Mononuclear cell (primary cell): ENCODE results near the gene ZBTB7A. TPM values are rescaled to one million over a fixed set of nuclear protein-coding genes. Genes with fewer than 3 reads are reported as not detected.
"Not testable (repeated sequence)": the region's sequence is repeated elsewhere in the genome, so short reads cannot be mapped to it uniquely, and the experiment has no call there.

Source experiments
- H3K27me3 ChIP-seq: 2 replicates; pipeline ENCODE4 v1.6.0; 2011; ENCODE audit warnings: low read length, control low read depth; ENCODE audit not compliant: insufficient read depth
- H3K4me1 ChIP-seq: 2 replicates; pipeline ENCODE4 v1.5.1; 2011; ENCODE audit warnings: mild to moderate bottlenecking, low read length, control low read depth; ENCODE audit not compliant: insufficient read depth
- H3K4me3 ChIP-seq: 2 replicates; pipeline ENCODE4 v1.5.1; 2011; ENCODE audit warnings: mild to moderate bottlenecking, low read length, moderate library complexity
- H3K9me3 ChIP-seq: 2 replicates; pipeline ENCODE4 v1.5.1; 2011; ENCODE audit warnings: low read depth, mild to moderate bottlenecking, control low read depth, low read length
- total RNA-seq: library from RNA; depleted of rRNA; stranded (reverse); fragments of >200 nt; gene quantifications from one replicate; pipeline ENCODE4 v1.2.3, GENCODE V29; 2012

Gene ZBTB7A
- total RNA-seq, 1 donor = 91.1 TPM

GRCh38 chr19:4013886-4014540, 52.7 kb downstream of the ZBTB7A start:
- Histone ChIP-seq H3K27me3 (no peaks in the 10 kb centered on the region), H3K9me3 (no peaks in the 10 kb centered on the region), H3K4me1 (peaks cover 29% of the 10 kb centered on the region), H3K4me3 (no peak overlapping the region)

- Histone ChIP-seq H3K9me3 (no peaks in the 10 kb centered on the region), H3K4me1 (peaks cover 38% of the 10 kb centered on the region), H3K4me3 (no peak overlapping the region), H3K27me3 (no peaks in the 10 kb centered on the region)
Observed at GRCh38 chr19:4012975-4013634, 53.6 kb downstream of the ZBTB7A start.

- Histone ChIP-seq H3K4me3 (no peak overlapping the region), H3K4me1 (peaks cover 40% of the 10 kb centered on the region), H3K9me3 (no peaks in the 10 kb centered on the region), H3K27me3 (no peaks in the 10 kb centered on the region)
Observed at GRCh38 chr19:4012092-4012974, 54.4 kb downstream of the ZBTB7A start.

- H3K27me3 ChIP-seq, H3K4me3 ChIP-seq, H3K9me3 ChIP-seq: not testable (repeated sequence)
- peaks cover 46% of the 10 kb centered on the region for H3K4me1 ChIP-seq
Observed at GRCh38 chr19:4011430-4011829, 55.3 kb downstream of the ZBTB7A start.

- H3K27me3 ChIP-seq = no peaks in the 10 kb centered on the region
- peaks cover 48% of the 10 kb centered on the region for H3K4me1 ChIP-seq
- H3K9me3 ChIP-seq = no peaks in the 10 kb centered on the region
- H3K4me3 ChIP-seq = no peak overlapping the region
Observed at GRCh38 chr19:4010808-4011110, 55.9 kb downstream of the ZBTB7A start.

- Histone ChIP-seq H3K27me3 (no peaks in the 10 kb centered on the region), H3K9me3 (no peaks in the 10 kb centered on the region), H3K4me3 (no peak overlapping the region), H3K4me1 (peaks cover 48% of the 10 kb centered on the region)
Observed at GRCh38 chr19:4009990-4010807, 56.5 kb downstream of the ZBTB7A start.

- H3K9me3 ChIP-seq = no peaks in the 10 kb centered on the region
- H3K27me3 ChIP-seq = no peaks in the 10 kb centered on the region
- H3K4me3 ChIP-seq = peak overlapping the region; percentile 66
- peaks cover 36% of the 10 kb centered on the region for H3K4me1 ChIP-seq
Observed at GRCh38 chr19:4007836-4008539, 58.7 kb downstream of the ZBTB7A start.

GRCh38 chr19:4007021-4007835, 59.5 kb downstream of the ZBTB7A start, which contains the start of gene PIAS4:
Gene PIAS4, plus strand, starts transcription at chr19:4007736. Its CDS starts 25 bp downstream, at chr19:4007761.
- Histone ChIP-seq H3K27me3 (no peaks in the 10 kb centered on the region), H3K4me1 (peaks cover 36% of the 10 kb centered on the region), H3K4me3 (peak within 1 kb of the TSS; percentile 66)

GRCh38 chr19:4005436-4005835, 61.3 kb downstream of the ZBTB7A start:
- peaks cover 26% of the 10 kb centered on the region for H3K4me1 ChIP-seq
- H3K9me3 ChIP-seq = not testable (repeated sequence)

More at GRCh38 chr19:4007021-4007835, 59.5 kb downstream of the ZBTB7A start, which contains the start of gene PIAS4:
- no peaks in the 10 kb centered on the region for H3K9me3 ChIP-seq

GRCh38 chr19:4000798-4001197, 65.9 kb downstream of the ZBTB7A start:
- H3K4me3 ChIP-seq, H3K27me3 ChIP-seq, H3K9me3 ChIP-seq, H3K4me1 ChIP-seq: not testable (repeated sequence)

More at GRCh38 chr19:4005436-4005835, 61.3 kb downstream of the ZBTB7A start:
- H3K4me3 ChIP-seq, H3K27me3 ChIP-seq: not testable (repeated sequence)

- H3K9me3 ChIP-seq, H3K27me3 ChIP-seq, H3K4me3 ChIP-seq, H3K4me1 ChIP-seq: not testable (repeated sequence)
Observed at GRCh38 chr19:3998667-3999412, 67.9 kb downstream of the ZBTB7A start.

GRCh38 chr19:3995607-3996006, 71.1 kb downstream of the ZBTB7A start:
- H3K4me3 ChIP-seq = no peak overlapping the region
- H3K27me3 ChIP-seq = no peaks in the 10 kb centered on the region
- no peaks in the 10 kb centered on the region for H3K9me3 ChIP-seq
- peaks cover 8% of the 10 kb centered on the region for H3K4me1 ChIP-seq
